ENCODE measurements around the gene RBM19.

The RBM19 gene

GRCh38 chr12:113909776-113910420, 56.2 kb downstream of the RBM19 start:
- no peak for TF ChIP-seq CTCF (IDR thresholded peaks at IDR 0.05)
- Histone ChIP-seq H3K36me3 (peaks cover 20% of the 10 kb centered on the region), H3K9me3 (no peaks in the 10 kb centered on the region), H3K4me3 (ENCODE audit: low read depth in 1 of 2, low read length in 1 of 2) (no peak overlapping the region), H3K4me1 (ENCODE audit: control insufficient read depth in 1 of 2, insufficient read depth in 1 of 2, low read depth in 1 of 2, low read length in 1 of 2) (peaks cover 0 to 3% of the 10 kb centered on the region in 2 experiments), H3K27ac (no peak overlapping the region), H3K27me3 (no peaks in the 10 kb centered on the region)

- Histone ChIP-seq H3K9me3 (no peaks in the 10 kb centered on the region), H3K36me3 (peaks cover 16% of the 10 kb centered on the region), H3K27me3 (no peaks in the 10 kb centered on the region), H3K27ac (no peak overlapping the region), H3K4me3 (ENCODE audit: low read depth in 1 of 2, low read length in 1 of 2) (no peak overlapping the region), H3K4me1 (ENCODE audit: control insufficient read depth in 1 of 2, insufficient read depth in 1 of 2, low read depth in 1 of 2, low read length in 1 of 2) (peaks cover 0 to 3% of the 10 kb centered on the region in 2 experiments)
- TF ChIP-seq CTCF (IDR thresholded peaks at IDR 0.05), result no peak
Observed at GRCh38 chr12:113908584-113909100, 57.5 kb downstream of the RBM19 start.

- Histone ChIP-seq H3K27me3 (no peaks in the 10 kb centered on the region), H3K36me3 (peaks cover 23% of the 10 kb centered on the region), H3K9me3 (no peaks in the 10 kb centered on the region), H3K4me3 (ENCODE audit: low read depth in 1 of 2, low read length in 1 of 2) (no peak overlapping the region), H3K27ac (no peak overlapping the region), H3K4me1 (ENCODE audit: control insufficient read depth in 1 of 2, insufficient read depth in 1 of 2, low read depth in 1 of 2, low read length in 1 of 2) (peaks cover 0 to 3% of the 10 kb centered on the region in 2 experiments)
- no peak for TF ChIP-seq CTCF (IDR thresholded peaks at IDR 0.05)
Observed at GRCh38 chr12:113907446-113908180, 58.5 kb downstream of the RBM19 start.

GRCh38 chr12:113906411-113907200, 59.5 kb downstream of the RBM19 start:
- peaks cover 0 to 3% of the 10 kb centered on the region in 2 experiments for H3K4me1 ChIP-seq (ENCODE audit: control insufficient read depth in 1 of 2, insufficient read depth in 1 of 2, low read depth in 1 of 2, low read length in 1 of 2)
- H3K36me3 ChIP-seq, result peaks cover 23% of the 10 kb centered on the region
- TF ChIP-seq CTCF (IDR thresholded peaks at IDR 0.05), result no peak
- H3K4me3 ChIP-seq (ENCODE audit: low read depth in 1 of 2, low read length in 1 of 2), result no peak overlapping the region
- H3K27ac ChIP-seq, result no peak overlapping the region
- no peaks in the 10 kb centered on the region for H3K27me3 ChIP-seq
- H3K9me3 ChIP-seq, result no peaks in the 10 kb centered on the region

- Histone ChIP-seq H3K4me1 (ENCODE audit: control insufficient read depth in 1 of 2, insufficient read depth in 1 of 2, low read depth in 1 of 2, low read length in 1 of 2) (peaks cover 0 to under 1% of the 10 kb centered on the region in 2 experiments), H3K4me3 (ENCODE audit: low read depth in 1 of 2, low read length in 1 of 2) (no peak overlapping the region), H3K36me3 (peaks cover 23% of the 10 kb centered on the region), H3K9me3 (no peaks in the 10 kb centered on the region), H3K27me3 (no peaks in the 10 kb centered on the region), H3K27ac (no peak overlapping the region)
- TF ChIP-seq CTCF (IDR thresholded peaks at IDR 0.05), result no peak
Observed at GRCh38 chr12:113905829-113906228, 60.3 kb downstream of the RBM19 start.

Measured in neutrophil (primary cell).